HG03521 (cell line): ENCODE results near the gene PDZD4.

ENCODE experiments used
- ATAC-seq: cut with Tn5 transposase; IDR thresholded peaks from one replicate; pipeline ENCODE4 v1.9.1; 2021; ENCODE audit warnings: mild to moderate bottlenecking, moderate library complexity; ENCODE audit not compliant: unreplicated experiment

Gene PDZD4

GRCh38 chrX:153814591-153815315 lies 15.6 kb downstream of the PDZD4 start:
- ATAC-seq = no peak

GRCh38 chrX:153813161-153813560 lies 17.2 kb downstream of the PDZD4 start:
- ATAC-seq = no peak

DNA sequence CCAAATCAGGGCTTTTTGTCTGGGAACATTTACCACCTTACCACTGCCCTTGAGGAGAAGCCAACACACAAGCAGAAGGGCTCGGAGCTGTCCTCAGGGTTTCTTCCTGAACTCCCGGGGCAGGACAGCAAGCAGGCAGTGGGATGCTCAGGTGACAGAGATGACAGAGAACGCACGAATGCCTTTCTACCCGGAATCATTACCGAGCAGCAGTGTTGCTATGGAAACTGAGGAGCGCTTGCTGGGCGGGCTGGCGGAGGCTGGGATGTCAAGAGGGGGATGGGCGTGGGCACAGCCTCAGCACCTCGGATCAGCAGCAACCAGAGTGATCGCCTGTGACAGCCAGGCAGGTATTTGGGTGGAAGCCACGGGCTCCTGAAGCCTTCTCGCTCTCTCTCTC lies 18.1 kb downstream of the PDZD4 start:
- ATAC-seq = no peak

DNA sequence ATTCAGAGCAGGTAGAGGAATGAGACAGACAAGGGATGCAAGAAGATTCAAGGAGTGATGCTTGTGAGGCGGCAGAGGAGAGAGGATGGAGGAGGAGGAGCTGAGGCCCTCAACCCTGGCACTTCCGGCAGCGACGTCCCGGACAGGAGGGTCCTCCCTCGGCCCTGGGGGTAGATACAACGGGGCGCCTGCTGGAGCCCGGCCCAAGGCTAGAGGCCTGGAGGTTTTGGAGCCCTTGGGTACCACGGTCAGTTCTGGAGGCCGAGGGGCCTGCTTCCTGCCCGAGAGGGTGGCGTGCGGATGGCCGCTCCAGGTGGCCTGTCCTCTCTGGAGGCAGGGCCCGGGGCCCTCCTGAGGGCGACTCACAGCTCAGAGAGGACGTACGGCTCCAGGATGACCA lies 22.4 kb downstream of the PDZD4 start:
- no peak for ATAC-seq

GRCh38 chrX:153806999-153807575 lies 23.3 kb downstream of the PDZD4 start:
- no peak for ATAC-seq

GRCh38 chrX:153805436-153805835 lies 24.9 kb downstream of the PDZD4 start:
- ATAC-seq = no peak

DNA sequence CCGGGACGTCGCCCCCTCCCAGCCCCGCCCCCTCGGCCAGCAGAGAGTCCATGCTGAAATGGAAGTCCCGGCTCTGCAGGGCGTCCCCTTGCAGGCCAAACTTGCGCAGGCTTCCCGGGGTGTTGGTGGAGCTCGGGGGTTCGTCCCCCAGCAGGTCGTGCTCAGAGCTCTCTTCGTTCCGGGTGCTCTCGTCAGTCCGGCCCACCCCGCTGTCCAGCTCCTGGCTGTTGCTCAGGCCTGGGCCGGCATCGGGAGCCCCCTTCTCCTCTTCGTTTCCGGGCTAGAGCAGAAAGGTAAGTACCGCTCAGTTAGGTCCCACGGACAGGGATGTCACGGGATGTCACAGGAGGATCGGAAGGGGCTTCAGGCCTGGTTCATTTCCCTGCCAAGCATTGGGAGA lies 25.7 kb downstream of the PDZD4 start:
- no peak for ATAC-seq

- no peak for ATAC-seq
Measured at GRCh38 chrX:153804100-153804595, 26.2 kb downstream of the PDZD4 start.

- no peak for ATAC-seq
Measured at GRCh38 chrX:153803211-153804099, 26.9 kb downstream of the PDZD4 start.

GRCh38 chrX:153802513-153803045 lies 27.8 kb downstream of the PDZD4 start:
- ATAC-seq = no peak

- ATAC-seq = no peak
Measured at GRCh38 chrX:153801669-153802068, 28.7 kb downstream of the PDZD4 start.

GRCh38 chrX:153800746-153801145 lies 29.6 kb downstream of the PDZD4 start:
- ATAC-seq = no peak

- ATAC-seq = no peak
Measured at GRCh38 chrX:153800177-153800722, 30.1 kb downstream of the PDZD4 start.

GRCh38 chrX:153799326-153799725 lies 31.0 kb downstream of the PDZD4 start:
- no peak for ATAC-seq

GRCh38 chrX:153797415-153798015 lies 32.8 kb downstream of the PDZD4 start:
- no peak for ATAC-seq

DNA sequence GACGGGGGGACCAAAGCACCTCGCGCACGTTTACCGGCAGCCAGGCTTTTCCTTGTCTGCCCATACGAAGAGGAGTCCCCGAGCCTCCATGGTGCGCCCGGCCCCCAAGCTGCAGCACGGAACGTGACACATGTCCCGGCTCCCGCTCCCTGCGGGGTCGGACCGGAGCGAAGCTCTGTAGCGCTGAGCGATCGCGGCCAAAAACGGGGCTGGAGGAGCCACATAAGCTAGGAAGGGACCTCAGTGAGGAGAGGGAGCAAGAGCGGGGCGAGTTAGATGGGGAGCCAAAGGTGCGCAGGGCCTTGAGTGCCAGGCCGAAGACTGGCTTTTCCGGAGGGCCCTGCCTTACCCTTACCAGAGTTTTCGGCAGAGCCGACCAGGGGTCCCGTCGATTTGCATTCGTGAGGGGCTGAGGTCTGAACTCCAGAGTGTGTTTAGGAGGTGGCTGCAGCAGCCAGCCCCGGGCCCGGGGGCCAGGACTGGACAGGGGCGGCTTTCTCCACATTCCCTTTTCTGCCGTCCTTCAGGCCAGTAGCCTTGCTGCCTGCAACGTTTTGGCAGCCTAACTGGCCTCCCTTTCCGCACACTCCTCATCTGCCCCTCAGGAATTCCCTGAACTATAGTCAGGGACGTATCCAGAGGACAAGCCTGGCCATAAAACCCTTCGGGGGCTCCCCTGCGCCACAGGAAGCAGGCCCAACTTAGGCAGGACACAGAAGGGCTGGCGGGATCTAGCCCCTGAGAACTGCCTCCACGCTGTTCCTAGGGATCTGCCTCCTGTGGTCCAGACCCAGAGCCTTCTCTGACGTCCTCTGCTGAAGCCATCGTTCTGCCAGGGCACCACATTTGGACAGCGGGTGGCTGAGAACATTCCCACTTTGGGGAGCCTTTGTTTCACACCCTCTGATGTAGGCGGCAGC lies 35.2 kb downstream of the PDZD4 start:
- ATAC-seq = no peak

- ATAC-seq = peak; percentile 92
Measured at GRCh38 chrX:153794018-153794896, 36.1 kb downstream of the PDZD4 start, which contains the start of the genes IDH3G and SSR4. Gene IDH3G, minus strand, starts transcription at chrX:153794375. Its CDS starts 49 bp downstream, at chrX:153794326. Gene SSR4, plus strand, starts transcription at chrX:153794668. Its CDS starts 20 bp downstream, at chrX:153794688.

DNA sequence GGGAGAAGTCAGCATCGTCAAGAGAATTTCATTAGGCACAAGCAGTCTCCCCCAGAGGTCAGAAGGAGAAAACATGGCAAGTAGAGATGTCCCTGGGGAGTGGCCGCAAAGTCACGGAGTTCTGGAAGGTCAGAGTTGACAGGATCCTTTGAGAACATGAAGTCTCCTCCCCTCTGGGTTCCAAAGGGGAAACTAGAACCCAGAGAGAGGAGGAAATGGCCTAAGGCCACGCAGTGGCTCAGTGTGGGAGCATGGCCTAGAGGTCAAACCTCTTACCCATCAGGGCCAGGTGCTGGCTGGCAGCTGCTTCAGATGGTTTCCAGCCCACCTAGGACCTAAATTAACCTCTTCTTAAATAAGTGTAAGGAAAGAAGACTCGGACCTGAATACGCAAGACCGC lies 37.1 kb downstream of the PDZD4 start:
- ATAC-seq = no peak
